ENCODE data around the gene ZMAT3. TPM values are rescaled to one million over a fixed set of nuclear protein-coding genes. Genes with fewer than 3 reads are reported as not detected.

Gene ZMAT3
- total and polyA plus RNA-seq, 3 donors from 2014 or later, result 6.4 to 13.3 (median 12.3) TPM

DNA sequence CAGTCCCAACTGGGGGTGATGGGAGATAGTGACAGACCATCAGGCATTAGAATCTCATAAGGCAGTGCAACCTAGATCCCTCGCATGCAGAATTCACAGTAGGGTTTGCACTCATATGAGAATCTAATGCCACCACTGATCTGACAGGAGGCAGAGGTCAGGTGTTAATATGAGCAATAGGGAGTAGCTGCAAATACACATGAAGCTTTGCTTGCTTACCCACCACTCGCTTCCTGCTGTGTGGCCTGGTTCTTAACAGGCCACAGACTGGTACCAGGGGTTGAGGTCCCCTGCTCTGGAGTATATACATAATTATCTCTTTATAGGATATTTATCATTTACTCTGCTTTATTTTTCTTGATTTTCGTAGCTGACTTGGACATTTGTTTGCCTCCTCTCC lies 36.0 kb upstream of the ZMAT3 start:
- Histone ChIP-seq H3K36me3 (ENCODE audit: low read depth, missing control alignments) (no peaks in the 10 kb centered on the region), H3K4me3 (no peak overlapping the region), H3K27ac (no peak overlapping the region), H3K27me3 (no peaks in the 10 kb centered on the region), H3K9me3 (no peaks in the 10 kb centered on the region), H3K4me1 (no peaks in the 10 kb centered on the region)
- 86 to 87% methylated on average over 3 of the region's 3 CpGs for WGBS, 2 donors
- no peak for DNase-seq
- TF ChIP-seq, protein P1, sequence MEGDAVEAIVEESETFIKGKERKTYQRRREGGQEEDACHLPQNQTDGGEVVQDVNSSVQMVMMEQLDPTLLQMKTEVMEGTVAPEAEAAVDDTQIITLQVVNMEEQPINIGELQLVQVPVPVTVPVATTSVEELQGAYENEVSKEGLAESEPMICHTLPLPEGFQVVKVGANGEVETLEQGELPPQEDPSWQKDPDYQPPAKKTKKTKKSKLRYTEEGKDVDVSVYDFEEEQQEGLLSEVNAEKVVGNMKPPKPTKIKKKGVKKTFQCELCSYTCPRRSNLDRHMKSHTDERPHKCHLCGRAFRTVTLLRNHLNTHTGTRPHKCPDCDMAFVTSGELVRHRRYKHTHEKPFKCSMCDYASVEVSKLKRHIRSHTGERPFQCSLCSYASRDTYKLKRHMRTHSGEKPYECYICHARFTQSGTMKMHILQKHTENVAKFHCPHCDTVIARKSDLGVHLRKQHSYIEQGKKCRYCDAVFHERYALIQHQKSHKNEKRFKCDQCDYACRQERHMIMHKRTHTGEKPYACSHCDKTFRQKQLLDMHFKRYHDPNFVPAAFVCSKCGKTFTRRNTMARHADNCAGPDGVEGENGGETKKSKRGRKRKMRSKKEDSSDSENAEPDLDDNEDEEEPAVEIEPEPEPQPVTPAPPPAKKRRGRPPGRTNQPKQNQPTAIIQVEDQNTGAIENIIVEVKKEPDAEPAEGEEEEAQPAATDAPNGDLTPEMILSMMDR (IDR thresholded peaks at IDR 0.05), result no peak
- no peak for TF ChIP-seq POLR2A (IDR thresholded peaks at IDR 0.05)
- intact Hi-C loops (cut with DNase I; ENCODE audit: low total_unique reads), result no loop called here

DNA sequence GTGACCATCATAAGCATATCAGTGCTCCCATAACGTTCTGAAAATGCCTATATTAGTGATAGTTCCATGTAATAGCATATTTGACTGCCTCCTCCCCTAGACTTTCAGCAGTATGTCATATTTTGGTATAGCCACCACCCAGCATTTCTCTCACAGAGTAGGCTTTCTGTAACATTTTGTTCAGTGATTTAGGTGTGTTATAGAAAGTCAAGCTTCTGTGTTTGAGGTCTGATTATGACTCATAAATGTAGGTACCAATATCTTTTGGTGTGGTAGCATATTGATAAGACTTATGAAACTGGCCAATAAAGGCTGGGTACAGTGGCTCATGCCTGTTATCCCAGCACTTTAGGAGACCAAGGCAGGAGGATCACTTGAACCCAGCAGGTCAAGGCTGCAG lies 34.3 kb upstream of the ZMAT3 start:
- no peaks in the 10 kb centered on the region for H3K36me3 ChIP-seq (ENCODE audit: low read depth, missing control alignments)
- H3K9me3 ChIP-seq, result no peaks in the 10 kb centered on the region
- intact Hi-C loops (cut with DNase I; ENCODE audit: low total_unique reads), result no loop called here
- WGBS, 2 donors, result 19 to 33% methylated on average over 1 of the region's 1 CpG
- TF ChIP-seq POLR2A (IDR thresholded peaks at IDR 0.05), result no peak
- TF ChIP-seq, protein P1 (IDR thresholded peaks at IDR 0.05), result no peak
- no peaks in the 10 kb centered on the region for H3K4me1 ChIP-seq
- no peak overlapping the region for H3K27ac ChIP-seq
- no peak overlapping the region for H3K4me3 ChIP-seq
- DNase-seq, result no peak
- H3K27me3 ChIP-seq, result no peaks in the 10 kb centered on the region

DNA sequence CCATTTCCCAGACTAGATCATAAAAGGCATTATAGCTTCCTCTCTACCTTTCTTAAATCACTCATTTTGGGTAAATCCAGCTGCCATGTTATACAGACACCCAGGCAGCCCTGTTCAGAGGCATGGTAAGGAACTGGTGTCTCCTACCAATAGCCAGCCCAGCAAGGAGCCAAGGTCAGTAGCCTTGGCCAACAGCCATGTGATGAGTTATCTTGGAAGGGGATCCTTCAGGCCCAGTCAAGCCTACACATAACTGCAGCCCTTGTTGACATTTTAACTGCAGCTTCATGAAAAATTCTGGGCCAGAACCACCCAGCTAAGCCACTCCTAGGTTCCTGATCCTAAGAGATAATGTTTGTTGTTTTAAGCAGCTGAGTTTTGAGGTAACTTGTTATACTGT lies 29.0 kb upstream of the ZMAT3 start:
- no peak overlapping the region for H3K4me3 ChIP-seq
- H3K27ac ChIP-seq, result no peak overlapping the region
- TF ChIP-seq POLR2A (IDR thresholded peaks at IDR 0.05), result no peak
- TF ChIP-seq, protein P1 (IDR thresholded peaks at IDR 0.05), result no peak
- no peaks in the 10 kb centered on the region for H3K9me3 ChIP-seq
- H3K27me3 ChIP-seq, result no peaks in the 10 kb centered on the region
- no peak for DNase-seq
- H3K36me3 ChIP-seq (ENCODE audit: low read depth, missing control alignments), result no peaks in the 10 kb centered on the region
- intact Hi-C loops (cut with DNase I; ENCODE audit: low total_unique reads), result no loop called here
- no peaks in the 10 kb centered on the region for H3K4me1 ChIP-seq

DNA sequence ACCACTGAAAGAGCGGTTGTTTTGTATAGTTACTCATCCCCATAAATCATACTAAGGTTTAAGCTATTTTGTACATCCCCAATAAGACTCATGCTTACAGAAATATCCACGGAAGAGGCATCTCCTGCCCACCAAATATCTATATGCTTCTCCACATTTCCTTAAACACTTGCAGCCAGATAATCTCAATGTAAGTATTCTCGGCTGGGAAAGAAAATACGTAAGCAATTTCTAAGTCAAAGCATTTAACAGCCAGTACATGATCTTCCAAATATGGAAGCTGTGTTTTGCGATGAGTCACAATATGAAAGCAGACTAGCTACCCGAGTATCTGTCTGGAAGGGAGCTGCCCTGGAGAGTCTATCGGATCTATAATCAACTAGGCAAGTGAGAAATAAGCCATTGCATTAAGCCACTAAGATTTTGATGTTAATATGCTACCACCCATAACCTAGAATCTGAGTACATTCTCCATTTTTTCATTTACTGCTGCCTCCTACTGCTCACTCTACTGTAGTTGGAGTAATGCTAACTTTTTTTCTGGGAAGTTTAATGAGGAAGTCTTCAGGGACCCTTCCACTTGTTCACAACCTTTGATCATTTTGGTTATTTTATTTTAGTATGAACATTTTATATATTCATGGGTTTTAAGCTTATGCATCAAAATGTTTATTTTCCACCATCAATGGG lies 26.9 kb upstream of the ZMAT3 start:
- WGBS, 2 donors, result 83 to 91% methylated on average over 7 of the region's 7 CpGs

More for the DNA sequence above, 26.9 kb upstream of the ZMAT3 start:
- Histone ChIP-seq H3K27me3 (no peaks in the 10 kb centered on the region), H3K27ac (no peak overlapping the region), H3K9me3 (no peaks in the 10 kb centered on the region), H3K4me1 (no peaks in the 10 kb centered on the region), H3K4me3 (no peak overlapping the region), H3K36me3 (ENCODE audit: low read depth, missing control alignments) (no peaks in the 10 kb centered on the region)
- TF ChIP-seq POLR2A (IDR thresholded peaks at IDR 0.05), result no peak
- TF ChIP-seq, protein P1 (IDR thresholded peaks at IDR 0.05), result no peak
- no peak for DNase-seq
- intact Hi-C loops (cut with DNase I; ENCODE audit: low total_unique reads), result no loop called here
